C4-2B (cell line): ENCODE data around the gene SGK1.
A peak's percentile ranks its signal among the peaks of the same experiment; 100 is the strongest.

Experiments used
- H3K27ac ChIP-seq: fragments of 450-650 bp; 2 replicates; pipeline ENCODE4 v1.5.1; 2017
- CTCF ChIP-seq: fragments of 450-650 bp; conservative IDR thresholded peaks from 2 replicates; pipeline ENCODE4 v1.5.1; 2017; ENCODE audit warnings: mild to moderate bottlenecking
- ZFX ChIP-seq: fragments of 450-650 bp; IDR thresholded peaks from 2 replicates; pipeline ENCODE4 v1.6.1; 2017

The SGK1 gene

GRCh38 chr6:134128146-134128545 lies 189.8 kb downstream of the SGK1 start:
- no peak overlapping the region for H3K27ac ChIP-seq
- TF ChIP-seq ZFX (no peak), CTCF (no peak)

DNA sequence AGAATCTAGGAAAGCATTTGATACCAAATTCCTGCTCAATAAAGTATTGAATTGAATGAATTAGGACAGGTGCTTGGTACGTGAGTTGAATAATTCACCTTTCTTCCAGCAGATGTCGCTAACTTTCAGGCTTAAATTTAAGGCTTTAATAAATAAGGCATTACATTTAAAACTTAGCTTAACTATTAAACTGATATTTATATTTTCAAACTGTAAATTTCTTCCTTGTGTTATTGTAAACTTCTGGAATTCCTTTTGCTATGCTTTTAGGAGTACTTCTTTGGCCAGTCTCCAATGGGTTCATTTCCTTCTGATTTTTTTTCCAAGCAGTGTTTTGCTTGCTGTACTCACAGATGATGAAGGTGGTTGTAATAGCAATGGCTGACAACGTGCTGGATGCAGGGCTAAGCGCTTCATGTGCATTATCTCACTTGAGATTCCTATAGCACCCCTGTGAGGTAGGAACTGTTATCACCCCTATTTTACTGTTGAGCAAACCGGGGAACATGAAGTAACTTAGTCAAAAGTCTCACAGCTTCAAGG lies 194.2 kb downstream of the SGK1 start:
- TF ChIP-seq ZFX (no peak), CTCF (peak; percentile 86)
- no peak overlapping the region for H3K27ac ChIP-seq

GRCh38 chr6:134122775-134123174 lies 195.1 kb downstream of the SGK1 start:
- H3K27ac ChIP-seq = no peak overlapping the region
- TF ChIP-seq ZFX (no peak), CTCF (no peak)

DNA sequence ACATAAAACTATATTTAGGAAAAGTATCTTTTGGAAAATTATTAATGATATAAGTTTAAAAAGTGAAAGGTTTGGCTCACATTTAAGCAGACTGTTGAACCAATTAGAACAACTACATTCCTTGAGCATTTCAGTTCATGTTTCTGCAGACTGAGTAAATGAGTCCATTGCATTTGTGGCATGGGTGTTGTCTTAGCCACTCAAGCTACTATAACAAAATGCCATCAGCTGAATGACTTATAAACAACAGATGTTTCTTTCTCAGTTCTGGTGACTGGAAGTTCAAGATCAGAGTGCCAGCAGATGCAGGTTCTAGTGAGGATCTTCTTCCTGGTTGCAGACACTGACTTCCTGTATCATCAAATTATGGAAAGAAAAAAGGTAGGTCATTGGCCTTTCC lies 198.4 kb downstream of the SGK1 start:
- TF ChIP-seq CTCF (no peak), ZFX (no peak)
- H3K27ac ChIP-seq = no peak overlapping the region
